GM19395 (cell line): ENCODE data around the gene KCNG2.

ENCODE experiments used
- ATAC-seq: cut with Tn5 transposase; IDR thresholded peaks from one replicate; pipeline ENCODE4 v1.9.1; 2021; ENCODE audit warnings: mild to moderate bottlenecking, moderate library complexity; ENCODE audit not compliant: unreplicated experiment

The KCNG2 gene

DNA sequence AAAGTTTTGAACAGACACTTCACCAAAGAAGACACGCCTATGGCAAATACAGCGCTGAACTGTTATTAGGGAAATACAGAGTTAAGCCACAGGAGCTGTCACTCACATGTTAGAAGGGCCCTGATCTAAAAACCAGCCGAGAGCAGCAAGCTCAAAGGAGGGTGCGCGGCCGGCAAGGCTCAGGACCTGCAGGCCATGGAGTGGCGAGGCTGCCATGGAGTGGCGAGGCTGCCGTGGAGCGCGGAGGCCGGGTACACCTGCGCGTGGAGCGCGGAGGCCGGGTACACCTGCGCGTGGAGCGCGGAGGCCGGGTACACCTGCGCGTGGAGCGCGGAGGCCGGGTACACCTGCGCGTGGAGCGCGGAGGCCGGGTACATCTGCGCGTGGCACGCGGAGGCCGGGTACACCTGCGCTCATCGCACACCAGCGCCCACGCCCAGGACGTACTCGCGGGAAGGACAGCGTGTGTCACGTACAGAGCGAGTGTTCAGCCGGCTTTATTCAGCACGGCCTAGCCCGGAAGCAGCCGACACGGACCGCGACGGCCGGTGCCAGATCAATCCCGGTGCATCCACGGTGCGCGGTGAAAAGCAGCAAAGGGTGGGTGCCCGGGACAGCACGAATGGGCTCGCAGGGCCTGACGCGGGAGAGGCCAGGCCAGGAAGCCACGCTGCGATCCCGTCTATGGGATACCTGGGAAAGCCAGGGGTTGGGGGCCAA, 84.9 kb downstream of the KCNG2 start:
- no peak for ATAC-seq

- no peak for ATAC-seq
Observed at GRCh38 chr18:79883461-79884293, 85.9 kb downstream of the KCNG2 start.

DNA sequence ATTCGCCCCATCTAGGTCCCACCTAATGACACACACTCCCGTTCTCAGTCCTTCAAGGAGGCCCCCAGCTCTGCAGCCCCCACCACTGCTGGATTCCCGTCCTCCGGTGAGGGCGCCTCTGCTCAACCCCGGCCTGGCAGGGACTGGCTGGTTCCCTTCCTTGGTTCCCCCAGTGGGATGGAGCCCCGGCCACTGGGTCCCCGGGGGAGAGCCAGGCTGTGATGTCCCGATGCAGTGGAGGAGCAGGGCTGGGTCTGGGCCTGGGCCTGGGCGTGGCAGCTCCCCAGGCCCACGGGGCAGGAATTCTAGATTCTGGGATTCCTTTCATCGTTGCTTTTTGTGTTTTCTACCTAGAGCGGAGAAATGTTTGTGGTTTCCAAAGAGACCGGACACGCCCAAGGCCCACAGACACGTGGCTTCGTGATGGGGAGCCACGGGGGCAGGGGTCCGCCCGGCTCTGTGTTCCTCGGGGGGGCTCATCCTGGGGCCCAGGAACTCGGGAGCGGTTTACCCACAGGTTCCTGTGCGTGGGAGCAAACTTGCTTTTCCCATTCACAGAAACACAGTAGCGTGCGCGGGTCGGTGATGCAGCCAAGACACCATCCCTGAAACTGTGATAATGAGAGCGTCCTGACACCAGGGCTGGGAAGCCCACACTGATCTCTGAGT, 86.7 kb downstream of the KCNG2 start:
- ATAC-seq = no peak

GRCh38 chr18:79884963-79885728, 87.4 kb downstream of the KCNG2 start:
- no peak for ATAC-seq

DNA sequence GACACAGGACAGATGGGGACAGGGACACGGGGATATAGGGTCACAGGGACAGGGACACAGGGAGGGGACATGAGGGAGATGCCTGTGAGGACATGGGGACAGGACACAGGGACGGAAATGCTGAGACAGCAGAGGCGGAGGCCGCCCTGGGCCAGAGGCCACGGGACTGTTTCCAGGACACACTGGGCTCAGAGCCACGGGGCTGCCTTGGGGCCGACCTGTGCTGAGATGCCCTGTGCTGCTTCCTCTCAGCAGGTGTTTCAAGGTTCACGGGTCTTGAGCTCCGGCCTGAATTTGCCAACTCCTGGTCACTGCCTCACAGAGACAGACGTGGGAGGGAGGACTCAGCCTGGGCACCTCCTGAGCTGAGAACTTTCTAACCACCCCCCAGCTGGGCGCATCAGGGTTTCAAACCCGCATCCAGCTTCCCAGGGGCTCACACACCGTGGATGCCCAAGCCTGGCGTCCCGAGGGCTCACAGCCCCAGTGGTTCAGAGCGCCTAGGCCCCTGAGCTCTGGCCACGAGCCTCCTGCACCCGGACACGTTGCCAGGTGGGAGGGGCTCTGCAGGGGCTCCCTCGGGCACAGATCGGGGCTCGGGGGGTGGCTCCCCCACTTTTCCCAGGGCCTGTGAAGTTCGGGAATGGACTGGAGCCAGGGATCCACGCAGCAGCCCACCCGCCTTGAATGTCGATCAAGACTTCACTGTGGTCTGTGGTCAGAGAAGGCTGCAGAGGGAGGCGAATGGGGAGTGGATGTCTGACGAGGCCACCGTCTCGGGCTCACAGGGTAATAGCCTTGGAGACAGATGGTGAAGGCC, 89.7 kb downstream of the KCNG2 start:
- ATAC-seq = no peak

DNA sequence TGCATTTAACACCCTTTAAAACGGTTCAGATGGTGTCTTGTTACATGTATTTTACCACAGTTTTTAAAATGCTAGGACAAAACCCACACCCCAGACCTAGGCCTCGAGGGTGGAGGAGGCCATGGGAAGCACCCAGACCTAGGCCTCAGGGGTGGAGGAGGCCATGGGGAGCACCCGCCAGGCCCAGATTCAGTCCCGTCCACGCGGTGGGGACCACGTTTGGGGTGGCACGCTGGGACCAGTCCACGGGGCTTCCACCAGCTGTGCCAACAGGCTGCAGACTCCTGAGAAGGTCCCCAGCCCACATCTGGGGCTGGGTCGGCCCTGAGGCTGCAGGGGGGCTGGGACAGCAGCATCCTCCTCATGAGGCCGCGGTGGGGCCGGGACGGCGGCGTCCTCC, 90.3 kb downstream of the KCNG2 start:
- no peak for ATAC-seq

- ATAC-seq = no peak
Observed at GRCh38 chr18:79889569-79889968, 91.8 kb downstream of the KCNG2 start.

GRCh38 chr18:79890674-79891073, 92.9 kb downstream of the KCNG2 start:
- ATAC-seq = no peak

DNA sequence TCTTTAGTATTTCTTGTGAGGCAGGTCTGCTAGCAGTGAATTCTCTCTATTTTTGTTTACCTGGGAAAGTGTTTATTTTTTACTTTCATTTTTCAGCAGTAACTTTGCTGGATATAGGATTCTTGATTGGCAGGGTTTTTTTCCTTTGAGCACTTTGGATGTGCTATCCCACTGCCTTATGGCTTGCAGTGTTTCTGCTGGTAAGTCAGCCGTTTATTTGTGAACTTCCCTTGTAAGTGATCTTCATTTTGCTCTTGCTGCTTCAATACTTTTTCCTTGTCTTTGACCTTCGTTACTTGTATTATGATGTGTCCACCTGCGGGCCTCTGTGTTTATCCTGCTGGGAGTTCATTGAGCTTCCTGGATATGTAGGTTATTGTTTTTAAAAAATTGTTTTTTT, 99.0 kb downstream of the KCNG2 start:
- no peak for ATAC-seq

- no peak for ATAC-seq
Observed at GRCh38 chr18:79897940-79898625, 100.3 kb downstream of the KCNG2 start.

DNA sequence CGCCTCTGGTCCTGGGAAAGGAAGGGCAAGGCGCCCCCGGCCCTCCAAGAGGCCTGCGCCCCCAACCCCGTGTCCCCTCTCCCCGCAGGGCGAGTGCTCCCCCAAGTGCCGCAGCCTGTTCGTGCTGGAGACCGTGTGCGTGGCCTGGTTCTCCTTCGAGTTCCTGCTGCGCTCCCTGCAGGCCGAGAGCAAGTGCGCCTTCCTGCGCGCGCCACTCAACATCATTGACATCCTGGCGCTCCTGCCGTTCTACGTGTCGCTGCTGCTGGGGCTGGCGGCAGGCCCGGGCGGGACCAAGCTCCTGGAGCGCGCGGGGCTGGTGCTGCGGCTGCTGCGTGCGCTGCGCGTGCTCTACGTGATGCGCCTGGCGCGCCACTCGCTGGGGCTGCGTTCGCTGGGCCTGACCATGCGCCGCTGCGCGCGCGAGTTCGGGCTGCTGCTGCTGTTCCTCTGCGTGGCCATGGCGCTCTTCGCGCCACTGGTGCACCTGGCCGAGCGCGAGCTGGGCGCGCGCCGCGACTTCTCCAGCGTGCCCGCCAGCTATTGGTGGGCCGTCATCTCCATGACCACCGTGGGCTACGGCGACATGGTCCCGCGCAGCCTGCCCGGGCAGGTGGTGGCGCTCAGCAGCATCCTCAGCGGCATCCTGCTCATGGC, 101.3 kb downstream of the KCNG2 start:
- ATAC-seq = no peak

- no peak for ATAC-seq
Observed at GRCh38 chr18:79899609-79900445, 102.1 kb downstream of the KCNG2 start.

GRCh38 chr18:79900610-79901570, 103.2 kb downstream of the KCNG2 start:
- no peak for ATAC-seq

GRCh38 chr18:79901665-79902064, 103.9 kb downstream of the KCNG2 start:
- ATAC-seq = no peak

DNA sequence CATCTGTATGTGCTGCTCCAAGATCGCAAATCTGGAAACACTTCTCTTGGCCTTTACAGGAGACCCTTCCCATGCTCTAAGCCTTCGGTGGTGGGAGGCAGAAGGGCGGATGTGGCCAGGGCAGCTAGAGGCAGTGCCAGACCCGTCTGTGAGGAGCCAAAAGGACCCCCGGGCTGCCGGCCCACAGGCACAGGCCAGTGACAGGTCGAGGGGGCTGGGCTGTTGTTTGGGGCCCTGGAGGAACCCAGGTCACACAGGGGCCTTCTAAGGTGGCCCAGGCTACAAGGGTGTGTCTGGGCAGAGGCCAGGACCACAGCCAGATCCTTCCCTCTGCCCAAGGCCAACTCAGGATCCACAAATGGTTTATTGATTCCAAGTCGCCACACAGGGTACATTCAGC, 104.3 kb downstream of the KCNG2 start:
- ATAC-seq = no peak

- no peak for ATAC-seq
Observed at GRCh38 chr18:79902640-79903039, 104.9 kb downstream of the KCNG2 start.

DNA sequence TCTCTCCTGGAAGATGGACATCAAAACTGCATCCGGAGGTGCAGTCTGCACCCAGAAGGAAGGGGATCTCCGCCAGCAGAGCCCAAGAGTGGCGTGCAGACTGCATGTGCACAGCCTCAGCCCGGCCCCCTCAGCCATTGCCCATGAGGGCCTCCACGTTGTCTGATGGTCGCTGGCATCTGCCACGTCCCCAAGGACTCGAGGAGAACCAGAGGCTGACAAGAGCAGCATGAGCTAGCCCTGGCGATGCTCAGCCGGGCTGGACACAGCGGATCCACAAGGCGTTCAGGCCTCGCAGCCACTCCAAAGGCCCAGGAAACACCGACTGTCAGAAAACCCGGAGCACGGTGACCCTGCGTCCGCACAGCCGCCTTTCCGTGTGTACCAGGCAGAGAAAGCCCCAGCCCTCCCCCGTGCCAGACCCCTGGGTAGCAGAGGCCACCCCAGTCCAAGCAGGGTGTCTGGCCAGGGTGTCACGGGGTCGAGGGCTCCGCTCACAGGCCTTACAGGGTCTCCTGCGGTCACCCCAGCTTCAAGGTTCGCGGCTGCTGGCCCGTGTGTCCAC, 105.4 kb downstream of the KCNG2 start:
- ATAC-seq = no peak
